Mesenchymal stem cell (in vitro differentiated cells and primary cell): ENCODE results near the gene CCL27.

Source experiments
- DNase-seq: peaks from one replicate; pipeline ENCODE4 v3.0.0-alpha.2; 2013
- H2AFZ ChIP-seq: one replicate; pipeline ENCODE4 v1.6.1; 2013; ENCODE audit warnings: low read depth, mild to moderate bottlenecking, control low read depth, inconsistent platforms, low read length, moderate library complexity
- H2AK5ac ChIP-seq: 2 replicates; pipeline ENCODE4 v1.6.1; 2013; ENCODE audit warnings: low read length, moderate library complexity, mild to moderate bottlenecking, inconsistent platforms; ENCODE audit not compliant: severe bottlenecking
- H2BK120ac ChIP-seq: one replicate; pipeline ENCODE4 v1.6.1; 2013; ENCODE audit warnings: low read depth, mild to moderate bottlenecking, inconsistent platforms, low read length, moderate library complexity
- H2BK12ac ChIP-seq, 2 experiments: one replicate each; pipeline ENCODE4 v1.6.1; 2013; ENCODE audit warnings: inconsistent platforms in 2 of 2, low read length in 2 of 2, mild to moderate bottlenecking in 2 of 2, moderate library complexity in 2 of 2, control low read depth in 1 of 2
- H2BK15ac ChIP-seq: one replicate; pipeline ENCODE4 v1.6.1; 2013; ENCODE audit warnings: mild to moderate bottlenecking, low read depth, inconsistent platforms; ENCODE audit not compliant: poor library complexity, severe bottlenecking
- H2BK5ac ChIP-seq: 2 replicates; pipeline ENCODE4 v1.6.1; 2013; ENCODE audit warnings: low read depth, mild to moderate bottlenecking, low read length, control low read depth, inconsistent platforms; ENCODE audit not compliant: poor library complexity, severe bottlenecking
- H3K14ac ChIP-seq, 2 experiments: one replicate each; pipeline ENCODE4 v1.6.1; 2013; ENCODE audit warnings: inconsistent platforms in 2 of 2, low read length in 2 of 2, control low read depth in 1 of 2, mild to moderate bottlenecking in 1 of 2, moderate library complexity in 1 of 2
- H3K18ac ChIP-seq, 2 experiments: one replicate each; pipeline ENCODE4 v1.6.1; 2013; ENCODE audit warnings: inconsistent platforms in 2 of 2, low read length in 2 of 2, control low read depth in 1 of 2, low read depth in 1 of 2, mild to moderate bottlenecking in 1 of 2
- H3K23ac ChIP-seq, 2 experiments: one replicate each; pipeline ENCODE4 v1.6.1; 2013; ENCODE audit warnings: inconsistent platforms in 2 of 2, low read length in 2 of 2, mild to moderate bottlenecking in 2 of 2, moderate library complexity in 2 of 2, control low read depth in 1 of 2
- H3K27ac ChIP-seq: 2 replicates; pipeline ENCODE4 v1.5.1; 2013; ENCODE audit warnings: mild to moderate bottlenecking, moderate library complexity, low read length, control low read depth, inconsistent platforms; ENCODE audit not compliant: poor library complexity, severe bottlenecking
- H3K27me3 ChIP-seq, 2 experiments: 2 replicates each; pipeline versions ENCODE4 v1.6.1 to v1.7.0; 2013; ENCODE audit warnings: low read length in 2 of 2, mild to moderate bottlenecking in 2 of 2, moderate library complexity in 2 of 2, control low read depth in 1 of 2, inconsistent platforms in 1 of 2; ENCODE audit not compliant: control insufficient read depth in 1 of 2, insufficient read depth in 1 of 2
- H3K36me3 ChIP-seq, 2 experiments: 2 replicates each; pipeline versions ENCODE4 v1.6.1 to v1.7.0; 2013; ENCODE audit warnings: low read length in 2 of 2, control low read depth in 1 of 2, inconsistent platforms in 1 of 2, low read depth in 1 of 2, mild to moderate bottlenecking in 1 of 2; ENCODE audit not compliant: insufficient read depth in 2 of 2, control insufficient read depth in 1 of 2
- H3K4ac ChIP-seq, 2 experiments: one replicate each; pipeline ENCODE4 v1.6.1; 2013; ENCODE audit warnings: inconsistent platforms in 2 of 2, low read length in 2 of 2, mild to moderate bottlenecking in 2 of 2, moderate library complexity in 2 of 2, control low read depth in 1 of 2, low read depth in 1 of 2
- H3K4me1 ChIP-seq: 2 replicates; pipeline ENCODE4 v1.6.1; 2013; ENCODE audit warnings: low read depth, low read length, control low read depth; ENCODE audit not compliant: control insufficient read depth, insufficient read depth
- H3K4me2 ChIP-seq: 2 replicates; pipeline ENCODE4 v1.6.1; 2013; ENCODE audit warnings: low read length, mild to moderate bottlenecking, inconsistent platforms; ENCODE audit not compliant: poor library complexity, severe bottlenecking
- H3K4me3 ChIP-seq, 2 experiments: 2 replicates each; pipeline versions ENCODE4 v1.5.1 to v1.7.0; 2013; ENCODE audit warnings: low read length in 2 of 2, mild to moderate bottlenecking in 2 of 2, control low read depth in 1 of 2, low read depth in 1 of 2; ENCODE audit not compliant: insufficient read depth in 1 of 2
- H3K79me1 ChIP-seq: replicated peaks from 2 replicates; pipeline ENCODE4 v1.6.1; 2013; ENCODE audit warnings: mild to moderate bottlenecking, control low read depth, low read length, inconsistent platforms; ENCODE audit not compliant: poor library complexity, severe bottlenecking
- H3K9ac ChIP-seq: 2 replicates; pipeline ENCODE4 v1.7.0; 2013; ENCODE audit warnings: mild to moderate bottlenecking, low read length, moderate library complexity
- H3K9me3 ChIP-seq: 2 replicates; pipeline ENCODE4 v1.7.0; 2013; ENCODE audit warnings: mild to moderate bottlenecking, low read length; ENCODE audit not compliant: control insufficient read depth
- H4K8ac ChIP-seq: one replicate; pipeline ENCODE4 v1.6.1; 2013; ENCODE audit warnings: inconsistent platforms, mild to moderate bottlenecking, low read length, moderate library complexity
- H4K91ac ChIP-seq: one replicate; pipeline ENCODE4 v1.6.1; 2013; ENCODE audit warnings: mild to moderate bottlenecking, low read length, inconsistent platforms
- WGBS: methylation state at CpG from one replicate; pipeline ENCODE4 v1.1.7; 2013; ENCODE audit warnings: mixed read lengths; 5-methylcytosine and 5-hydroxymethylcytosine counted together

Gene CCL27

GRCh38 chr9:34693560-34693959 lies 31.1 kb upstream of the CCL27 start:
- Histone ChIP-seq H2BK15ac (no peak overlapping the region), H3K4ac (no peak overlapping the region), H3K4me1 (no peaks in the 10 kb centered on the region), H3K79me1 (no peaks in the 10 kb centered on the region), H2BK120ac (no peak overlapping the region), H3K27me3 (peaks cover 0 to 11% of the 10 kb centered on the region in 2 experiments), H2AK5ac (no peak overlapping the region), H2BK5ac (no peak overlapping the region), H3K9me3 (no peaks in the 10 kb centered on the region), H3K23ac (no peak overlapping the region), H4K8ac (no peak overlapping the region), H3K36me3 (no peaks in the 10 kb centered on the region), H3K18ac (no peak overlapping the region), H3K9ac (no peak overlapping the region), H3K4me3 (no peak overlapping the region), H4K91ac (no peak overlapping the region), H3K27ac (no peak overlapping the region), H3K4me2 (no peak overlapping the region), H2BK12ac (no peak overlapping the region), H2AFZ (no peak overlapping the region), H3K14ac (no peak overlapping the region)
- 100% methylated on average over 1 of the region's 2 CpGs for WGBS
- DNase-seq: no peak

DNA sequence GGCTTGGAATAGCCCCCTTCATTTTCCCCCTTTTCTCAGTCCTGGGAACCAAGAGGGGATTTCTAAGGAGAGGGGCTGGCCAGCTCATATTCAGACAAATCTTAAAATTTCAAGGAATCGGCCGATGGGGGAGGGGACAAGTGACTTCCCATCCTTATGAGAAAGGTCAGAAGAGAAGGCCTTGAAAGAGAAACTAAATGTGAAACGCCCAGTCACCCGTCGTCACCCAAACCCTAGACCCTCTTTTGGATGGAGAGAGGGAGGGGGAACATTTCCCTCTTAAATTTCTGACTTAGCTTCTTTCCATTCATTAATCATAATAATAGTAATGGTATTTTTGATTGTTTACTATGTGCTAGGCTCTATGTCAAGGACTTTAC lies 29.5 kb upstream of the CCL27 start:
- no peak overlapping the region for H3K9ac ChIP-seq
- no peak overlapping the region for H3K27ac ChIP-seq
- H2AK5ac ChIP-seq: no peak overlapping the region
- H3K4me1 ChIP-seq: no peaks in the 10 kb centered on the region
- no peak overlapping the region for H3K23ac ChIP-seq
- no peak overlapping the region for H2BK120ac ChIP-seq
- WGBS: 84% methylated on average over 3 of the region's 5 CpGs
- H2AFZ ChIP-seq: no peak overlapping the region
- H2BK5ac ChIP-seq: no peak overlapping the region
- DNase-seq: no peak
- no peak overlapping the region for H3K14ac ChIP-seq
- no peak overlapping the region for H4K8ac ChIP-seq
- no peak overlapping the region for H3K18ac ChIP-seq
- peaks cover 0 to 11% of the 10 kb centered on the region in 2 experiments for H3K27me3 ChIP-seq
- H3K36me3 ChIP-seq: no peaks in the 10 kb centered on the region
- no peak overlapping the region for H2BK12ac ChIP-seq
- no peak overlapping the region for H3K4me2 ChIP-seq
- H4K91ac ChIP-seq: no peak overlapping the region
- H2BK15ac ChIP-seq: no peak overlapping the region
- H3K4me3 ChIP-seq: no peak overlapping the region
- H3K9me3 ChIP-seq: no peaks in the 10 kb centered on the region
- H3K79me1 ChIP-seq: no peaks in the 10 kb centered on the region
- H3K4ac ChIP-seq: no peak overlapping the region

GRCh38 chr9:34690983-34691935 lies 28.8 kb upstream of the CCL27 start, which contains the start of gene CCL19:
TSS of gene CCL19 (minus strand) at chr9:34691276. CDS start at chr9:34691139, 137 bp downstream.
- H4K91ac ChIP-seq: no peak within 1 kb of the TSS
- no peaks in the 10 kb centered on the region for H3K9me3 ChIP-seq
- no peak within 1 kb of the TSS for H3K27ac ChIP-seq
- no peak within 1 kb of the TSS for H2BK5ac ChIP-seq
- no peak within 1 kb of the TSS for H2AFZ ChIP-seq
- H3K27me3 ChIP-seq: peaks cover 0 to 11% of the 10 kb centered on the region in 2 experiments
- no peak for DNase-seq
- H3K23ac ChIP-seq: no peak within 1 kb of the TSS
- no peak within 1 kb of the TSS for H2BK15ac ChIP-seq
- H3K79me1 ChIP-seq: no peaks in the 10 kb centered on the region
- H3K36me3 ChIP-seq: no peaks in the 10 kb centered on the region
- H3K4me3 ChIP-seq: no peak within 1 kb of the TSS
- no peak within 1 kb of the TSS for H3K4me2 ChIP-seq
- no peak within 1 kb of the TSS for H2BK12ac ChIP-seq
- H2AK5ac ChIP-seq: no peak within 1 kb of the TSS
- H2BK120ac ChIP-seq: no peak within 1 kb of the TSS
- WGBS: 84% methylated on average over 6 of the region's 6 CpGs
- no peak within 1 kb of the TSS for H3K4ac ChIP-seq
- no peak within 1 kb of the TSS for H3K9ac ChIP-seq
- H3K14ac ChIP-seq: peak within 1 kb of the TSS in 1 of 2 experiments; percentile 23
- no peak within 1 kb of the TSS for H3K18ac ChIP-seq
- no peaks in the 10 kb centered on the region for H3K4me1 ChIP-seq
- no peak within 1 kb of the TSS for H4K8ac ChIP-seq

GRCh38 chr9:34689512-34689911 lies 27.1 kb upstream of the CCL27 start:
- Histone ChIP-seq H3K4me1 (no peaks in the 10 kb centered on the region), H3K18ac (no peak overlapping the region), H4K91ac (peak overlapping the region; percentile 25), H3K9me3 (no peaks in the 10 kb centered on the region), H2AK5ac (no peak overlapping the region), H4K8ac (no peak overlapping the region), H3K79me1 (no peaks in the 10 kb centered on the region), H3K36me3 (no peaks in the 10 kb centered on the region), H3K14ac (no peak overlapping the region), H3K23ac (no peak overlapping the region), H2BK120ac (no peak overlapping the region), H2BK5ac (no peak overlapping the region), H3K4ac (no peak overlapping the region), H3K27ac (no peak overlapping the region), H3K4me2 (no peak overlapping the region), H3K27me3 (peaks cover 0 to 7% of the 10 kb centered on the region in 2 experiments), H3K4me3 (no peak overlapping the region), H2BK12ac (no peak overlapping the region), H3K9ac (no peak overlapping the region), H2BK15ac (no peak overlapping the region), H2AFZ (no peak overlapping the region)
- DNase-seq: no peak
- WGBS: 88% methylated on average over 8 of the region's 8 CpGs
